A549 (cell line): ENCODE data around the gene PPP6C. TPM values are rescaled to one million over a fixed set of nuclear protein-coding genes. Genes with fewer than 3 reads are reported as not detected.

Source experiments
- ATAC-seq, 2 experiments: fragments of 200-7000 bp in 1 of 2; fragments of >200 bp in 1 of 2; cut with Nextera tagmentation in 1 of 2; cut with Tn5 transposase in 1 of 2; 3 replicates each; pipeline versions ENCODE4 v1.8.0 to v1.9.1; 2018 to 2020; ENCODE audit warnings: mild to moderate bottlenecking in 1 of 2, moderate library complexity in 1 of 2
- CTCF ChIA-PET: fragments of 300-600 bp; sonication (Branson Sonifier 250); formaldehyde crosslinking; extraction: SDS; loops from one replicate; lab custom pipeline; 2021; ENCODE audit warnings: antibody characterized with exemption, inconsistent platforms; lab: Yijun Ruan, JAX
- POLR2A ChIA-PET: fragments of 350-600 bp; formaldehyde crosslinking; extraction: SDS; loops from one replicate; lab custom pipeline; 2021; ENCODE audit warnings: antibody characterized with exemption, inconsistent platforms; lab: Yijun Ruan, JAX
- DNase-seq, 2 experiments: peaks; one replicate each; pipeline versions ENCODE4 v3.0.0 to v3.0.0-alpha.2; 2011 to 2016; ENCODE audit warnings: low read depth in 1 of 2, low spot score in 1 of 2
- FAIRE-seq: peaks from 2 replicates; lab custom pipeline; 2011; peaks lifted over from hg19 to GRCh38; lab: Jason Lieb, UNC
- H3K27ac ChIP-seq, 2 experiments: fragments of >200 bp; sonication (Bioruptor Twin); formaldehyde crosslinking; 3 replicates each; pipeline ENCODE4 v1.5.1; 2016 to 2017
- H3K4me1 ChIP-seq: fragments of >200 bp; sonication (Bioruptor Twin); formaldehyde crosslinking; 3 replicates; pipeline ENCODE4 v1.6.1; 2016
- H3K4me2 ChIP-seq: fragments of >200 bp; sonication (Bioruptor Twin); formaldehyde crosslinking; 3 replicates; pipeline ENCODE4 v1.6.1; 2016
- H3K4me3 ChIP-seq: fragments of >200 bp; sonication (Bioruptor Twin); formaldehyde crosslinking; 3 replicates; pipeline ENCODE4 v1.5.1; 2016
- H3K9me3 ChIP-seq: fragments of >200 bp; sonication (Bioruptor Twin); formaldehyde crosslinking; 3 replicates; pipeline ENCODE4 v1.6.1; 2016
- CBX2 ChIP-seq: fragments of 200-600 bp; sonication (generic); IDR thresholded peaks from 2 replicates; pipeline ENCODE4 v1.6.1; 2016; ENCODE audit warnings: low read depth, mild to moderate bottlenecking, borderline replicate concordance
- CTCF ChIP-seq: fragments of >200 bp; sonication (Bioruptor Twin); formaldehyde crosslinking; IDR thresholded peaks from 3 replicates; pipeline ENCODE4 v1.5.1; 2016
- ELK1 ChIP-seq: fragments of 150-350 bp; IDR thresholded peaks from 2 replicates; pipeline ENCODE4 v1.6.1; 2014; ENCODE audit warnings: low read depth, mild to moderate bottlenecking, low read length
- FOSL2 ChIP-seq, 2 experiments: fragments of 450-650 bp in 1 of 2; fragments of >200 bp in 1 of 2; sonication (Bioruptor Twin) in 1 of 2; formaldehyde crosslinking; IDR thresholded peaks; 2 replicates each; pipeline versions ENCODE4 v1.5.0 to v1.6.1; 2016 to 2020; ENCODE audit warnings: mild to moderate bottlenecking in 1 of 2, moderate library complexity in 1 of 2
- FOXS1 ChIP-seq: fragments of 250-450 bp; sonication (Bioruptor Pico); IDR thresholded peaks from 2 replicates; pipeline ENCODE4 v1.5.0; 2020; ENCODE audit warnings: mild to moderate bottlenecking, moderate library complexity
- GATA3 ChIP-seq: IDR thresholded peaks from 2 replicates; pipeline ENCODE4 v1.6.1; 2012; ENCODE audit warnings: borderline replicate concordance
- HMGXB4 ChIP-seq: fragments of 250-450 bp; sonication (Bioruptor Pico); IDR thresholded peaks from 2 replicates; pipeline ENCODE4 v1.5.0; 2021; ENCODE audit warnings: mild to moderate bottlenecking, moderate library complexity, borderline replicate concordance
- HOXB5 ChIP-seq: fragments of 250-450 bp; sonication (Bioruptor Pico); IDR thresholded peaks from 2 replicates; pipeline ENCODE4 v1.5.0; 2020; ENCODE audit warnings: mild to moderate bottlenecking, moderate library complexity
- JUN ChIP-seq, 2 experiments: fragments of >200 bp; sonication (Bioruptor Twin); formaldehyde crosslinking; IDR thresholded peaks; 2 replicates in 1 of 2; 3 replicates in 1 of 2; pipeline ENCODE4 v1.6.1; 2016 to 2017
- JUNB ChIP-seq: fragments of >200 bp; sonication (Bioruptor Twin); formaldehyde crosslinking; IDR thresholded peaks from 2 replicates; pipeline ENCODE4 v1.6.1; 2016
- KDM5A ChIP-seq: fragments of 200-600 bp; sonication (generic); IDR thresholded peaks from 2 replicates; pipeline ENCODE4 v1.6.1; 2016; ENCODE audit warnings: antibody characterized with exemption, mild to moderate bottlenecking
- MAFK ChIP-seq: fragments of 450-650 bp; IDR thresholded peaks from 2 replicates; pipeline ENCODE4 v1.6.1; 2014; ENCODE audit not compliant: partially characterized antibody
- MAX ChIP-seq: IDR thresholded peaks from 2 replicates; pipeline ENCODE4 v1.6.1; 2012
- MAZ ChIP-seq: fragments of 150-350 bp; IDR thresholded peaks from 2 replicates; pipeline ENCODE4 v1.6.1; 2014; ENCODE audit warnings: antibody characterized with exemption, low read depth, low read length, borderline replicate concordance
- MYC ChIP-seq: IDR thresholded peaks from 2 replicates; pipeline ENCODE4 v1.6.1; 2012; ENCODE audit warnings: mild to moderate bottlenecking, inconsistent platforms, low read length, improper control_type of control experiment, borderline replicate concordance
- NPAS2 ChIP-seq: fragments of 250-450 bp; sonication (Bioruptor Pico); IDR thresholded peaks from 2 replicates; pipeline ENCODE4 v1.8.0; 2022; ENCODE audit warnings: mild to moderate bottlenecking, moderate library complexity, borderline replicate concordance
- NR3C1 ChIP-seq: fragments of >200 bp; sonication (Bioruptor Twin); formaldehyde crosslinking; IDR thresholded peaks from 3 replicates; pipeline ENCODE4 v1.6.1; 2017
- PBX3 ChIP-seq: IDR thresholded peaks from 2 replicates; pipeline ENCODE4 v1.6.1; 2012
- PHF8 ChIP-seq: fragments of 200-600 bp; sonication (generic); IDR thresholded peaks from 2 replicates; pipeline ENCODE4 v1.6.1; 2016; ENCODE audit warnings: low read depth, mild to moderate bottlenecking, antibody characterized with exemption, moderate library complexity, borderline replicate concordance
- POLR2A ChIP-seq: IDR thresholded peaks from 2 replicates; pipeline ENCODE4 v1.6.1; 2012; ENCODE audit warnings: mild to moderate bottlenecking, low read length
- RCOR1 ChIP-seq: fragments of 150-350 bp; IDR thresholded peaks from 2 replicates; pipeline ENCODE4 v1.6.1; 2014; ENCODE audit warnings: antibody characterized with exemption, low read length, low read depth
- REST ChIP-seq: fragments of 200-600 bp; sonication (generic); IDR thresholded peaks from 2 replicates; pipeline ENCODE4 v1.6.1; 2016; ENCODE audit warnings: antibody characterized with exemption, mild to moderate bottlenecking, moderate library complexity
- RFX5 ChIP-seq: fragments of 450-650 bp; IDR thresholded peaks from 2 replicates; pipeline ENCODE4 v1.7.1; 2014; ENCODE audit warnings: antibody characterized with exemption, mild to moderate bottlenecking, moderate library complexity
- SMC3 ChIP-seq: fragments of >200 bp; sonication (Bioruptor Twin); formaldehyde crosslinking; IDR thresholded peaks from 3 replicates; pipeline ENCODE4 v1.6.1; 2018; ENCODE audit warnings: inconsistent platforms
- ZC3H11A ChIP-seq: fragments of 450-650 bp; IDR thresholded peaks from 2 replicates; pipeline ENCODE4 v1.6.1; 2014; ENCODE audit warnings: antibody characterized with exemption, mild to moderate bottlenecking
- ZNF302 ChIP-seq: fragments of 250-450 bp; sonication (Bioruptor Pico); IDR thresholded peaks from 2 replicates; pipeline ENCODE4 v1.9.0; 2021; ENCODE audit warnings: inconsistent platforms, mild to moderate bottlenecking, moderate library complexity
- ZSCAN20 ChIP-seq: fragments of 250-450 bp; sonication (Bioruptor Pico); IDR thresholded peaks from 2 replicates; pipeline ENCODE4 v1.8.0; 2022; ENCODE audit warnings: mild to moderate bottlenecking, moderate library complexity
- WGBS: methylation state at CpG from one replicate; pipeline ENCODE4 v1.1.6; 2017; ENCODE audit errors: missing lambda C conversion rate; 5-methylcytosine and 5-hydroxymethylcytosine counted together
- polyA minus RNA-seq: library from RNA; depleted of rRNA, polyadenylated mRNA; stranded (reverse); fragments of >200 nt; gene quantifications from 2 replicates; pipeline ENCODE4 v1.2.3, GENCODE V29; 2011; rRNA and poly(A)+ RNA removed
- polyA plus RNA-seq, 4 experiments: library from polyadenylated mRNA; depleted of rRNA in 3 of 4; stranded (reverse); fragments of >200 nt; fragmentation: RNase III in 1 of 4; extraction: RNeasy Plus Mini Kit Qiagen cat#74134 plus additional on column Dnase treatment in 1 of 4; gene quantifications; 2 replicates in 3 of 4; 3 replicates in 1 of 4; pipeline ENCODE4 v1.2.3, GENCODE V29; 2011 to 2017

Gene PPP6C
- polyA plus RNA-seq (2011; rRNA removed), result 28.9 and 36.2 TPM in 2 replicates
- polyA plus RNA-seq (2012; cell fraction: cytosol; rRNA removed), result 10.0 and 10.8 TPM in 2 replicates
- polyA plus RNA-seq (2012; cell fraction: nucleus; rRNA removed), result 3.6 and 6.1 TPM in 2 replicates
- 25.3 to 28.7 TPM (median 27.0 TPM) in 3 replicates for polyA plus RNA-seq (2017; fragmentation: RNase III; extraction: RNeasy Plus Mini Kit Qiagen cat#74134 plus additional on column Dnase treatment)
- polyA minus RNA-seq, result 12.7 and 13.5 TPM in 2 replicates

- WGBS, result 2% methylated on average over 47 of the region's 82 CpGs
- peak within 1 kb of the TSS; percentile 88 for H3K27ac ChIP-seq
- H3K4me3 ChIP-seq, result peak within 1 kb of the TSS; percentile 75
- peak; percentile 97 for DNase-seq
- ATAC-seq, result peak; percentile 98 to 99
- POLR2A ChIA-PET, result interaction anchor here (0.9 to 1.9 kb wide), 3 partner anchors 11 to 72 kb away, joined by 7 to 12 read pairs (median 8); partner anchors contain the start of genes GAPVD1, HSPA5 and RABEPK
- H3K4me1 ChIP-seq, result peaks cover 20% of the 10 kb centered on the region; the same call in 2 of the 3 replicates
- no peaks in the 10 kb centered on the region for H3K9me3 ChIP-seq
- CTCF ChIA-PET, result interaction anchor here (0.6 to 1.1 kb wide), 3 partner anchors 10 to 42 kb away, joined by 3 to 4 read pairs (median 3); partner anchors contain the start of gene RABEPK
- no peak for FAIRE-seq
- peak within 1 kb of the TSS; percentile 84 for H3K4me2 ChIP-seq
- TF ChIP-seq ZSCAN20 (no peak), RCOR1 (no peak), NPAS2 (CRISPR knock-in tag) (no peak), JUNB (no peak), CBX2 (no peak), ZC3H11A (no peak), HMGXB4 (CRISPR knock-in tag) (peak; percentile 30; the same call in 1 of the 2 replicates), MAX (no peak), MAFK (no peak), MYC (no peak), REST (no peak), SMC3 (peak; percentile 26; the same call in 2 of the 3 replicates), ZNF302 (CRISPR knock-in tag) (no peak), FOXS1 (CRISPR knock-in tag) (no peak), JUN (IDR thresholded peaks at IDR 0.05) (peak; percentile 48 to 90; a peak in 4 of 5 replicates), CTCF (peak; percentile 57), HOXB5 (no peak), GATA3 (no peak), FOSL2 (IDR thresholded peaks at IDR 0.05) (no peak), FOSL2 (CRISPR knock-in tag; IDR thresholded peaks at IDR 0.05) (no peak), ELK1 (no peak), KDM5A (peak; percentile 33; the same call in 1 of the 2 replicates), RFX5 (no peak), MAZ (peak; percentile 73; the same call in 1 of the 2 replicates), PHF8 (peak; percentile 70), NR3C1 (no peak), POLR2A (peak; percentile 74), PBX3 (no peak)
These were observed at the start of gene PPP6C for GRCh38 chr9:125189361-125190289. Gene PPP6C (minus strand): TSS chr9:125189803. CDS start chr9:125189718, 85 bp downstream.
